LNCaP clone FGC (cell line): ENCODE data around the gene ACSS3.
"Not testable (repeated sequence)": the region's sequence is repeated elsewhere in the genome, so short reads cannot be mapped to it uniquely, and the experiment has no call there.

Experiments used
- DNase-seq: peaks from one replicate; pipeline ENCODE4 v3.0.0-alpha.2; 2011; ENCODE audit warnings: low read depth
- H3K4me3 ChIP-seq: 2 replicates; pipeline ENCODE4 v1.5.1; 2011; ENCODE audit warnings: mild to moderate bottlenecking, low read depth, low read length, control low read depth
- TF ChIP-seq, protein P1 (sequence below): IDR thresholded peaks from 2 replicates; pipeline ENCODE4 v1.5.1; 2012; ENCODE audit warnings: mild to moderate bottlenecking; ENCODE audit not compliant: control insufficient read depth, insufficient read depth; ENCODE audit errors: extremely low read depth

Gene ACSS3, protein sequence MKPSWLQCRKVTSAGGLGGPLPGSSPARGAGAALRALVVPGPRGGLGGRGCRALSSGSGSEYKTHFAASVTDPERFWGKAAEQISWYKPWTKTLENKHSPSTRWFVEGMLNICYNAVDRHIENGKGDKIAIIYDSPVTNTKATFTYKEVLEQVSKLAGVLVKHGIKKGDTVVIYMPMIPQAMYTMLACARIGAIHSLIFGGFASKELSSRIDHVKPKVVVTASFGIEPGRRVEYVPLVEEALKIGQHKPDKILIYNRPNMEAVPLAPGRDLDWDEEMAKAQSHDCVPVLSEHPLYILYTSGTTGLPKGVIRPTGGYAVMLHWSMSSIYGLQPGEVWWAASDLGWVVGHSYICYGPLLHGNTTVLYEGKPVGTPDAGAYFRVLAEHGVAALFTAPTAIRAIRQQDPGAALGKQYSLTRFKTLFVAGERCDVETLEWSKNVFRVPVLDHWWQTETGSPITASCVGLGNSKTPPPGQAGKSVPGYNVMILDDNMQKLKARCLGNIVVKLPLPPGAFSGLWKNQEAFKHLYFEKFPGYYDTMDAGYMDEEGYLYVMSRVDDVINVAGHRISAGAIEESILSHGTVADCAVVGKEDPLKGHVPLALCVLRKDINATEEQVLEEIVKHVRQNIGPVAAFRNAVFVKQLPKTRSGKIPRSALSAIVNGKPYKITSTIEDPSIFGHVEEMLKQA

DNA sequence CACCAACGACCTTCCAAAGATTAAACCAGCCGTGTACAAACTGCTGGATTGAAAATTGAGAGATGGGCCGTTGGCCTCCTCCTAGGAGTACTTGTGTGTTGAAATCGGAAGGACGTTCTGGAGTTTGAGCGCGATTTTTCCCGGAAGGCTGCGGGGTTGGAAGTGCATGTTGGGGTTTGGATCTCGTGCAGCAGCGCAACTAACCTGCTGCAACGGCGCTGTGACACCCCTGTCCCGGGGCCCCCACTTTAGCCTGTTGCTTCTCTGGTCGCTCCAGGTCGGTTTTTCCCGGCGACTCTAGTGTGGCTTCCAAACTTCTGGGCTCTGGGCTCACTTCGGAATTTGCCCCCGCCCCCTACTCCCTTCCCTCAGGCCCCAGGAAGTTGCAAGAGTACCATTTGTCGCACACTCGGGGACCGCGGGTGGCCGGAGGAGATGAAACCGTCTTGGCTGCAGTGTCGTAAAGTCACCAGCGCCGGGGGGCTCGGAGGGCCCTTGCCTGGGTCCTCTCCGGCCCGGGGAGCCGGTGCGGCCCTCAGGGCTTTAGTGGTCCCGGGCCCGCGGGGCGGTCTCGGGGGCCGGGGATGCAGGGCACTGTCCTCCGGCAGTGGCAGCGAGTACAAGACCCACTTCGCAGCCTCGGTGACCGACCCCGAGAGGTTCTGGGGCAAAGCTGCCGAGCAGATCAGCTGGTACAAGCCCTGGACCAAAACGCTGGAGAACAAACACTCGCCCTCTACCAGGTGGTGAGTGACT lies at the start of gene ACSS3:
Gene ACSS3, plus strand, starts transcription at position 394 of the 756 bp plus-strand sequence. Its CDS starts 42 bp downstream, at position 436.
- H3K4me3 ChIP-seq = no peak within 1 kb of the TSS
- TF ChIP-seq, protein P1, sequence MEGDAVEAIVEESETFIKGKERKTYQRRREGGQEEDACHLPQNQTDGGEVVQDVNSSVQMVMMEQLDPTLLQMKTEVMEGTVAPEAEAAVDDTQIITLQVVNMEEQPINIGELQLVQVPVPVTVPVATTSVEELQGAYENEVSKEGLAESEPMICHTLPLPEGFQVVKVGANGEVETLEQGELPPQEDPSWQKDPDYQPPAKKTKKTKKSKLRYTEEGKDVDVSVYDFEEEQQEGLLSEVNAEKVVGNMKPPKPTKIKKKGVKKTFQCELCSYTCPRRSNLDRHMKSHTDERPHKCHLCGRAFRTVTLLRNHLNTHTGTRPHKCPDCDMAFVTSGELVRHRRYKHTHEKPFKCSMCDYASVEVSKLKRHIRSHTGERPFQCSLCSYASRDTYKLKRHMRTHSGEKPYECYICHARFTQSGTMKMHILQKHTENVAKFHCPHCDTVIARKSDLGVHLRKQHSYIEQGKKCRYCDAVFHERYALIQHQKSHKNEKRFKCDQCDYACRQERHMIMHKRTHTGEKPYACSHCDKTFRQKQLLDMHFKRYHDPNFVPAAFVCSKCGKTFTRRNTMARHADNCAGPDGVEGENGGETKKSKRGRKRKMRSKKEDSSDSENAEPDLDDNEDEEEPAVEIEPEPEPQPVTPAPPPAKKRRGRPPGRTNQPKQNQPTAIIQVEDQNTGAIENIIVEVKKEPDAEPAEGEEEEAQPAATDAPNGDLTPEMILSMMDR = no peak
- DNase-seq = no peak

DNA sequence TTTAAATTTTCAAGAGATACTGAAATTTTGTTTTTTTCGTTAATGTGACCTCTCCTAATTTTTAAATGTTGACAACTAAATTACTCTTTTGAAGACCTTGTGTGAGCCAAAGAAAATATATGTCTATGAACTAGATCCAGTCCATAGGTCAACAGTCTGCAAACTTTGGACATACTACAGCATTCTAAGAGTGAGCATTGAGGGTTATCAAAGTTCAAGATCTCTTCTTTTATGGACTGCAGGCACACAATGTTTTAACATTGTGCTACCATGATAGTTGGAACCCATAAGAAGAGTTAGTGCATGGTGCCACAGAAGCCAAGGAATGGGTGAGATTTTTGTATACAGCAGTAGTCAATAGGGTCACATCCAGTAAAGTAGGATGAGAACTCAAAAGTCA lies 43.0 kb upstream of the ACSS3 start:
- TF ChIP-seq, protein P1 = no peak
- no peak overlapping the region for H3K4me3 ChIP-seq
- peak; percentile 57 for DNase-seq

DNA sequence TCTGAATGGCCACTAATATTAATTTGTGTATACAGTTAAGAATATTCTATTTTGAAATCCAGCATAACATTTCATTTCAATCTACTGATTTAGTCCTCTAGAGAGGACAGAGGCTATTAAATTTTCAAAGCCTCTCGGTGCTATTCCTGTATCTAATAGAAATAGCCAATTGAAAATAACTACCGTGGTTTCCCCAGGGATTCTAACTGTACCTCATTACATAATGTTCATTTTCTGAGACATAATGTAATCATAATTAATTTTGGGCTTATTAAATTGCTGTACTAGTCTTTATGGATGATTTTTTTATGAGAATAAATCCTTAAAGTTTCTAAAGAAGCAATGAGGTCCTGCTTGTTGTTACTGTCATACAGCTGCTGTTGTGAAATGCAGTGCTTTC lies 38.6 kb upstream of the ACSS3 start:
- TF ChIP-seq, protein P1 = no peak
- DNase-seq = no peak
- no peak overlapping the region for H3K4me3 ChIP-seq

DNA sequence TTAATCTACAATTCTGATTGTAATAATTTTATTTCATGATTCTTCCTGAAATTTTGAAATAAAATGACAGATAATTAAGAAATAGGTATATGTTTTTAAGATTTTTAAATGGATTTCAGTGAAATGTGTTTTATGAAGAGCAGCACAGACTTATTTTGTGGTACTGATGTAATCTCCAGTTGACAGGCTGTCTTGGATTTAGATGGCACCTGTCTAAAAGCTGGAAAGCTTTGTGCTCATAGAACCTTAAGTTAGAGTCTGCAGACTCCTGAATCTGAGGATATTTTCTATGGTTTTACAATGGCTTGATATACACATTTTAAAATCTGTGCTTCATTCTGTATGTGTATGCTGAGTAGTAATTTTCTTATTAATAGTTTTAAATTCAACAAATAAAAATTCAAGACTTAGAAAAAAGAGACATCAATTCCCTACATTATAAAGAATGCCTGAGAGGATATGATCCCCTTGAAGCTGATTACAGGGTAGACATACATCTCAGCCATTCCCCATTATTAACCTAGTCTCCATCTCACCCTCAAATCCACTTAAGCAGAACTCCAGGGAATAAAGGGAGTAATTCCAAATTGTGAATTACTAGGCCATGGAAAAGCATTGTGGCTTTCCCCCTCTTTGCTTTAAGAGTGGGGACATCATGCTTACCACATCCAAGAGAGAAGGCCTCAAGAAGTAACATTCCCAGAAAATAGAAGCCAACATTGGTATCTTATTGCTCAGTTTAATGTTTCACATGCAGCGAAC lies 33.7 kb upstream of the ACSS3 start:
- H3K4me3 ChIP-seq = no peak overlapping the region
- TF ChIP-seq, protein P1 = no peak
- DNase-seq = no peak

DNA sequence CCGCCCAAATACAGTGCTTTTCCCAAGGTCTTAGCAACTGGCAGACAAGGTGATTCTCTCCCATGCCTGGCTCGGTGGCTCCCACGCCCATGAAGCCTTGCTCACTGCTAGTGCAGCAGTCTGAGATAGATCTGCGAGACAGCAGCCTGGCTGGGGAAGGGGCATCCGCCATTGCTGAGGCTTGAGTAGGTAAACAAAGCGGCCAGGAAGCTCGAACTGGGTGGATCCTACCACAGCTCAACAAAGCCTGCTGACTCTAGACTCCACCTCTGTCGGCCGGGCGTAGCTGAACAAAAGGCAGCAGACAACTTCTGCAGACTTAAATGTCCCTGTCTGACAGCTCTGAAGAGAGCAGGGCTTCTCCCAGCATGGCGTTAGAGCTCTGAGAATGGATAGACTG lies 12.9 kb upstream of the ACSS3 start:
- not testable (repeated sequence) for H3K4me3 ChIP-seq, DNase-seq

DNA sequence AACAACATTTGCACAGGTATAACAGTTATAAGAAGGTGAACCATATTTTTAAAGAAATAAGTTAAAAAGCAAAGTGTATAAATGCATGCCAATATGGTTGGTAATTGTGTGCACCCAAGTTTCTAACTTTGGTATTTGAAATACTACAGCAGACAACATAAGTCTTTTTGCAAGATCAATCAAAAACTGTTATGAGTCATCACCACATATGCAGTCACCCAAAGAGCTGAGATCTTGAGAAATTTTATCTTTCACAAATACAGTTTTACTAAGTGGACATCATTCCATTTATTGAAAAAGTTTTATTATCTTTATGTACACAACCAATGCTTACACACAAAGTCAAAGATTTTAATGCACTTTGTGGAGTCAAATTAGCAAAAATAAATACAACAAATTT lies 7.0 kb upstream of the ACSS3 start:
- no peak for DNase-seq
- no peak overlapping the region for H3K4me3 ChIP-seq
- TF ChIP-seq, protein P1 = no peak
